Heart left ventricle (tissue), 13 donors: ENCODE results near the gene TUSC2.

Source experiments
- CTCF ChIP-seq, 12 donors: fragments of 200-600 bp; sonication (generic) in 4 of 12; IDR thresholded peaks; one replicate each; pipeline versions ENCODE4 v1.5.0 to v1.8.0; 2018 to 2022; ENCODE audit warnings: antibody characterized with exemption in 12 of 12, mild to moderate bottlenecking in 5 of 12
- POLR2A ChIP-seq, 2 donors: fragments of 450-650 bp; IDR thresholded peaks; one replicate each; pipeline ENCODE4 v1.6.1; 2017; ENCODE audit warnings: antibody characterized with exemption in 2 of 2, mild to moderate bottlenecking in 2 of 2, moderate library complexity in 2 of 2
- donor health status: ischemic (EF 13 %, LVEDD 7.1; RV severe dilation, severe dysfunction).
- donor health status: DM: no; HTN: yes; CAD: no.
- donor health status: DM: no; HTN: no; CAD: no.
- donor health status: ischemic (EF 25% LVEDD 6.9; RV normal size, moderate dysfunction).
- donor health status: ischemic (EF 25% LVEDD 5.7; RV mildly dilated, moderate dysfunction).
- donor health status: ischemic (EF 35%, LVEDD 5.7; RV mildly dilated, moderate dysfunction).
- donor health status: nonischemic (EF 11% LVEDD 7.7; RV severe dilation, severe dysfunction).
- donor health status: DM: yes; HTN: yes; CAD: no.
- donor health status: PGD.
- donor health status: ischemic (EF 29% LVEDD 5.4; RV normal size, mild dysfunction).
- donor health status: nonischemic (EF 23%, LVEDD 6.1; RV moderate dilation, normal function).

- TF ChIP-seq CTCF (IDR thresholded peaks at IDR 0.05) = no peak
- TF ChIP-seq POLR2A (IDR thresholded peaks at IDR 0.05) = no peak
These were observed 31.7 kb upstream of the TUSC2 start for GRCh38 chr3:50359760-50360110.
